Lower lobe of right lung (tissue), 2 donors: Measurements from ENCODE around the gene SAMD14. TPM values are rescaled to one million over a fixed set of nuclear protein-coding genes. Genes with fewer than 3 reads are reported as not detected.

Experiments
- ATAC-seq, 2 donors: fragments of 200-7000 bp; cut with Tn5 transposase; one replicate each; pipeline ENCODE4 v1.9.1; 2020 to 2022; ENCODE audit warnings: mild to moderate bottlenecking in 2 of 2, moderate library complexity in 2 of 2
- DNase-seq: peaks from one replicate; pipeline ENCODE4 v3.0.0-alpha.2; 2020
- H3K27ac ChIP-seq: fragments of 200-600 bp; one replicate; pipeline ENCODE4 v1.8.0; 2022
- H3K27me3 ChIP-seq: fragments of 200-600 bp; one replicate; pipeline ENCODE4 v1.8.0; 2022; ENCODE audit warnings: low read depth
- H3K36me3 ChIP-seq: fragments of 200-600 bp; one replicate; pipeline ENCODE4 v1.8.0; 2022; ENCODE audit warnings: mild to moderate bottlenecking
- H3K4me1 ChIP-seq: fragments of 200-600 bp; one replicate; pipeline ENCODE4 v1.8.0; 2022
- H3K4me3 ChIP-seq: fragments of 200-600 bp; one replicate; pipeline ENCODE4 v1.8.0; 2022; ENCODE audit warnings: mild to moderate bottlenecking
- H3K9me3 ChIP-seq: fragments of 200-600 bp; one replicate; pipeline ENCODE4 v1.8.0; 2022
- intact Hi-C: fragments of 100-400 bp; cut with DNase I; formaldehyde crosslinking; loops from one replicate; pipeline ENCODE4 v1.11.0; 2022
- total RNA-seq: library from RNA; stranded (reverse); fragmentation: NEBNext Ultra II Directional; extraction: Animal tissue kit (Norgen Biotek cat#: 25700); gene quantifications from one replicate; pipeline ENCODE4 v1.2.1, GENCODE V29; 2021
- TF ChIP-seq, protein P1 (sequence below): fragments of 200-600 bp; IDR thresholded peaks from one replicate; pipeline ENCODE4 v1.8.0; 2022; ENCODE audit warnings: antibody characterized with exemption, mild to moderate bottlenecking
- donor health status: DM: no; HTN: yes; CAD: no; lungs with severe emphysema.

SAMD14 gene
- total RNA-seq, 1 donor from 2014 or later = 9.2 TPM

GRCh38 chr17:50103252-50103651 lies 26.7 kb downstream of the SAMD14 start:
- Histone ChIP-seq H3K9me3 (no peaks in the 10 kb centered on the region), H3K36me3 (peaks cover 62% of the 10 kb centered on the region), H3K27me3 (no peaks in the 10 kb centered on the region), H3K4me1 (peaks cover 17% of the 10 kb centered on the region), H3K4me3 (no peak overlapping the region), H3K27ac (no peak overlapping the region)
- intact Hi-C loops = no loop called here
- ATAC-seq = no peak
- TF ChIP-seq, protein P1, sequence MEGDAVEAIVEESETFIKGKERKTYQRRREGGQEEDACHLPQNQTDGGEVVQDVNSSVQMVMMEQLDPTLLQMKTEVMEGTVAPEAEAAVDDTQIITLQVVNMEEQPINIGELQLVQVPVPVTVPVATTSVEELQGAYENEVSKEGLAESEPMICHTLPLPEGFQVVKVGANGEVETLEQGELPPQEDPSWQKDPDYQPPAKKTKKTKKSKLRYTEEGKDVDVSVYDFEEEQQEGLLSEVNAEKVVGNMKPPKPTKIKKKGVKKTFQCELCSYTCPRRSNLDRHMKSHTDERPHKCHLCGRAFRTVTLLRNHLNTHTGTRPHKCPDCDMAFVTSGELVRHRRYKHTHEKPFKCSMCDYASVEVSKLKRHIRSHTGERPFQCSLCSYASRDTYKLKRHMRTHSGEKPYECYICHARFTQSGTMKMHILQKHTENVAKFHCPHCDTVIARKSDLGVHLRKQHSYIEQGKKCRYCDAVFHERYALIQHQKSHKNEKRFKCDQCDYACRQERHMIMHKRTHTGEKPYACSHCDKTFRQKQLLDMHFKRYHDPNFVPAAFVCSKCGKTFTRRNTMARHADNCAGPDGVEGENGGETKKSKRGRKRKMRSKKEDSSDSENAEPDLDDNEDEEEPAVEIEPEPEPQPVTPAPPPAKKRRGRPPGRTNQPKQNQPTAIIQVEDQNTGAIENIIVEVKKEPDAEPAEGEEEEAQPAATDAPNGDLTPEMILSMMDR = no peak
- DNase-seq = peak; percentile 22

- DNase-seq (peak; percentile 89), ATAC-seq (peak; percentile 84 to 88)
- Histone ChIP-seq H3K4me1 (peaks cover 17% of the 10 kb centered on the region), H3K9me3 (no peaks in the 10 kb centered on the region), H3K27me3 (no peaks in the 10 kb centered on the region), H3K4me3 (no peak overlapping the region), H3K36me3 (peaks cover 62% of the 10 kb centered on the region), H3K27ac (peak overlapping the region; percentile 64)
- intact Hi-C loops = no loop called here
- TF ChIP-seq, protein P1 = no peak
Observed at GRCh38 chr17:50102164-50102991, 27.6 kb downstream of the SAMD14 start.

DNA sequence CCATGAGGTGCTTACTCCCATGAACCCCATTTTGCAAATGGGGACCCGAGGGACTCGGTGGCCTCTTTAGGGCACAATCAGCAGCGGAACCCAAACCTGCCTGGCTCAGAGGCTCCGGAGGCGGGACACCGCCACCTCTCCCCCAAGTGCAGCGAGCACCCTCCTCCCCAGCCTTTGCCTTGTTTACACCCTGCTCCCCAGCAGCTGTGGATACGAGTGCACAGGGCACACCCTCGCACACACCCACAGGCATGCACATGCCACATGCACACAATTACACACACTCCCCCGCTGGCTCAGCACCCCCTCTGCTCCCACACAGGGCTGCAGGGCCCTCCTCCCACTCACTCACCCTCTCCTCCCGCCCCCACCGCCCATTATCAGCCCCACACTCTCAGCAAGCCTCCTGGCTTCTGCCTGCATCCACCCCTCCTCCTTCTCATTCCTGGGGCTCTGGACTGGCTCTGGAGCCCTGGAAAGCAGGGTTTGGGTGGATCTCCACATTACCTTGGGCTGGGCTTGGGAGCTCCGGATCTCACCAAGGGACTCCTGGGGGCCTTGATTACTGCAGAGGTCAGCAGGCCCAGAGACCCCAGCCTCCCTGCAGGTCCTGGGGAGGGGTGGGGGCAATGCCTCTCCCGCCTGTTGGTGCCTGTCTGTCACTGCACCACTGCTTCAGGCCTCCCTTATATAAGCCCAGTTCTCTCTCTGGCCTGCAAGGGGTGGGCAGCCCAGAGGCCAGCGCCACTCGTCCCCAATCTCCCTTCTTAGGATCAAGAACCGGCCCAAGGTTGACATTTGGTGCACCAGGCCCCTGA lies 28.4 kb downstream of the SAMD14 start:
- H3K36me3 ChIP-seq = peaks cover 55% of the 10 kb centered on the region
- H3K9me3 ChIP-seq = no peaks in the 10 kb centered on the region
- H3K4me1 ChIP-seq = peaks cover 25% of the 10 kb centered on the region
- H3K27ac ChIP-seq = peak overlapping the region; percentile 64
- intact Hi-C loops = no loop called here
- no peak overlapping the region for H3K4me3 ChIP-seq
- peak; percentile 70 to 75 for ATAC-seq
- DNase-seq = peak; percentile 62
- no peaks in the 10 kb centered on the region for H3K27me3 ChIP-seq
- TF ChIP-seq, protein P1 = no peak

GRCh38 chr17:50100921-50101345 lies 29.0 kb downstream of the SAMD14 start:
- peaks cover 49% of the 10 kb centered on the region for H3K36me3 ChIP-seq
- H3K4me1 ChIP-seq = peaks cover 31% of the 10 kb centered on the region
- H3K9me3 ChIP-seq = no peaks in the 10 kb centered on the region
- no peak overlapping the region for H3K27ac ChIP-seq
- DNase-seq = peak; percentile 48
- intact Hi-C loops = no loop called here
- TF ChIP-seq, protein P1 = no peak
- no peak overlapping the region for H3K4me3 ChIP-seq
- ATAC-seq = peak; percentile 13 to 22
- no peaks in the 10 kb centered on the region for H3K27me3 ChIP-seq

DNA sequence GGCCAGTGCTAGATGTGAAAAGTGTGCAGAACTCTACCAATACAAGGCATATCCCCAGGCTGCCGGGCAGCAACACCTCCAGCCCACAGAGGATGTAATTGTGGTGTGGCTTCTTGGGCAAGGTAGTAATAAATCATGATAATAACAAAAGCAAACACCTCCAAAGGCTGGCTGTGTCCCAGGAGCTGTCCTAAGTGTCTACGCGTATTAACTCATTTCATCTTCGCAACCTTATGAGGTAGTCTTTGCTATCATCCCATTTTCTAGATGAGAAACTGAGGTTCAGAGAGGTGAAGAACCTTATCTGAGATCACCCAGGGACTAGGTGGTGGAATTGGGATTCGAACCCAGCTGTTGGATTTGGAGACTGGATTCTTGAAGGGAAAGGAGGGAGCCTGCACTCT lies 29.5 kb downstream of the SAMD14 start:
- Histone ChIP-seq H3K9me3 (no peaks in the 10 kb centered on the region), H3K4me1 (peaks cover 34% of the 10 kb centered on the region), H3K4me3 (no peak overlapping the region), H3K27me3 (no peaks in the 10 kb centered on the region), H3K27ac (no peak overlapping the region), H3K36me3 (peaks cover 44% of the 10 kb centered on the region)
- TF ChIP-seq, protein P1 = no peak
- intact Hi-C loops = no loop called here
- ATAC-seq = no peak
- DNase-seq = peak; percentile 9
